ENCODE results near the gene MAD1L1. TPM values are rescaled to one million over a fixed set of nuclear protein-coding genes. Genes with fewer than 3 reads are reported as not detected.
A peak's percentile ranks its signal among the peaks of the same experiment; 100 is the strongest.

The MAD1L1 gene
- total and polyA plus RNA-seq, 2 of the 4 experiments (the other 2 are of a cell fraction), result 29.0 to 40.9 TPM

DNA sequence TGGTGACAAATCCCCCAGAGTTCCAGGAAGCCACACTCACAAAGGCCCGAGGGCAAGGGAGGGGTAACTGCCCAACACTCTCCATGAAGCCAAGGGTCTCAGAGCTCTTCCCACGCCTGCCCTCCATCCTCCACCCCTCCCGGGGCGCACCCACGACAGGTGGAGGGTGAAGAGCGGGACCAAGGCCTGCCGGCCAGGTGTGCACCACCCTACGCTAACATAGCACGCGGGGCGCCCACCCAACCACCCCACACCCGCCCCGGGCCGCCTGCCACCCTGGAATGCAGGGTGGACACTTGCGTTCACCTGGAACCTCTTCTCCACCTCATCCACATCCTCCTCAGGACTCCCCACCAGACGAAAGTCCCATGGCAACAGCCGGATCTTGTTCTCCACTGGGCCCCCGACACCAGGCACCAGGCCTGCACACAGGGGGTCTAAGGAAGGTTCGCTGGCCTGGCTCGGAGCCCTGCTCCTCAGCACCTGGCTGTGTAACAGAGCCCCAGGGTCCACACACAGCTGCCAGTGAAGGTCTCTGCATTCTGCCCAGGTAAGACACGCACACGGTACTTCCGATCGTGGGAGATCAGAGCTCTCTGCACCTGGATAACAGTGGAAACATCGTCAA, 32.7 kb downstream of the MAD1L1 start:
- peaks cover 21% of the 10 kb centered on the region for H3K36me3 ChIP-seq (ENCODE audit: control insufficient read depth, insufficient read depth, low read length)
- no peak overlapping the region for H2BK120ac ChIP-seq (ENCODE audit: low read depth, low read length)
- H3K4ac ChIP-seq (ENCODE audit: low read depth, low read length), result no peak overlapping the region
- no peak overlapping the region for H3K18ac ChIP-seq (ENCODE audit: low read depth, low read length)
- H2AK5ac ChIP-seq (ENCODE audit: low read depth, low read length), result 0 out of 2 replicates have a peak overlapping the region, but pooled peaks have one; percentile 31
- H3K14ac ChIP-seq (replicated peaks; ENCODE audit: low read depth, low read length), result no peak overlapping the region
- DNase-seq (no peak), ATAC-seq (ENCODE audit: low read depth) (no peak)
- dilution Hi-C loops (cut with HindIII; ENCODE audit: low sequenced_read_pairs, unreplicated experiment), result no loop called here
- H3K4me3 ChIP-seq (ENCODE audit: insufficient read depth, low read depth, low read length), result no peak overlapping the region
- intact Hi-C loops (cut with micrococcal nuclease), result loop anchor here (10.0 kb wide), 1 partner anchor 95 kb away; no protein-coding TSS in a partner anchor
- no peak overlapping the region for H4K5ac ChIP-seq (ENCODE audit: low read depth, low read length)
- H3K27me3 ChIP-seq (ENCODE audit: control insufficient read depth, insufficient read depth, low read length), result no peaks in the 10 kb centered on the region
- POLR2A ChIA-PET (ENCODE audit: unreplicated experiment), result no interaction called here
- TF ChIP-seq BHLHE40 (IDR thresholded peaks at IDR 0.05; ENCODE audit: low read depth, low read length) (no peak), POLR2A (IDR thresholded peaks at IDR 0.05; ENCODE audit: low read depth, low read length) (no peak), MAZ (IDR thresholded peaks at IDR 0.05; ENCODE audit: borderline replicate concordance, low read depth, low read length) (no peak), MXI1 (IDR thresholded peaks at IDR 0.05; ENCODE audit: borderline replicate concordance, low read depth, low read length) (no peak), CEBPB (IDR thresholded peaks at IDR 0.05; ENCODE audit: low read depth, low read length) (no peak), RAD21 (IDR thresholded peaks at IDR 0.05; ENCODE audit: low read length) (no peak), NFE2L2 (IDR thresholded peaks at IDR 0.05; ENCODE audit: low read depth, low read length) (no peak), MAFK (IDR thresholded peaks at IDR 0.05; ENCODE audit: low read depth, low read length) (no peak)
- TF ChIP-seq, protein P1, sequence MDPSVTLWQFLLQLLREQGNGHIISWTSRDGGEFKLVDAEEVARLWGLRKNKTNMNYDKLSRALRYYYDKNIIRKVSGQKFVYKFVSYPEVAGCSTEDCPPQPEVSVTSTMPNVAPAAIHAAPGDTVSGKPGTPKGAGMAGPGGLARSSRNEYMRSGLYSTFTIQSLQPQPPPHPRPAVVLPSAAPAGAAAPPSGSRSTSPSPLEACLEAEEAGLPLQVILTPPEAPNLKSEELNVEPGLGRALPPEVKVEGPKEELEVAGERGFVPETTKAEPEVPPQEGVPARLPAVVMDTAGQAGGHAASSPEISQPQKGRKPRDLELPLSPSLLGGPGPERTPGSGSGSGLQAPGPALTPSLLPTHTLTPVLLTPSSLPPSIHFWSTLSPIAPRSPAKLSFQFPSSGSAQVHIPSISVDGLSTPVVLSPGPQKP (IDR thresholded peaks at IDR 0.05; ENCODE audit: borderline replicate concordance, low read depth, low read length), result no peak
- TF ChIP-seq, protein P2, sequence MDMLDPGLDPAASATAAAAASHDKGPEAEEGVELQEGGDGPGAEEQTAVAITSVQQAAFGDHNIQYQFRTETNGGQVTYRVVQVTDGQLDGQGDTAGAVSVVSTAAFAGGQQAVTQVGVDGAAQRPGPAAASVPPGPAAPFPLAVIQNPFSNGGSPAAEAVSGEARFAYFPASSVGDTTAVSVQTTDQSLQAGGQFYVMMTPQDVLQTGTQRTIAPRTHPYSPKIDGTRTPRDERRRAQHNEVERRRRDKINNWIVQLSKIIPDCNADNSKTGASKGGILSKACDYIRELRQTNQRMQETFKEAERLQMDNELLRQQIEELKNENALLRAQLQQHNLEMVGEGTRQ (IDR thresholded peaks at IDR 0.05; ENCODE audit: low read depth, low read length), result no peak
- no peaks in the 10 kb centered on the region for H3K9me3 ChIP-seq (ENCODE audit: control insufficient read depth, insufficient read depth, low read length)
- CTCF ChIA-PET, result no interaction called here
- no peak overlapping the region for H3K4me2 ChIP-seq (ENCODE audit: low read depth, low read length)
- in situ Hi-C loops (cut with MboI; ENCODE audit: low sequenced_read_pairs), result loop anchor here (10.0 kb wide), 1 partner anchor 625 kb away; the partner anchor contains the start of gene PSMG3
- no peak overlapping the region for H3K9ac ChIP-seq (ENCODE audit: low read depth, low read length)
- no peak overlapping the region for H3K56ac ChIP-seq (ENCODE audit: extremely low read depth, insufficient read depth, low read length)
- H3K23ac ChIP-seq (ENCODE audit: low read depth, low read length), result no peak overlapping the region
- H3K79me1 ChIP-seq (ENCODE audit: low read depth in 1 of 2, low read length in 2 of 2), result peaks cover 0 to 32% of the 10 kb centered on the region in 2 experiments
- peaks cover 12% of the 10 kb centered on the region for H3K4me1 ChIP-seq (ENCODE audit: control insufficient read depth, insufficient read depth, low read length)
- H4K8ac ChIP-seq (ENCODE audit: low read depth in 2 of 2, low read length in 2 of 2), result no peak overlapping the region
- no peak overlapping the region for H2BK20ac ChIP-seq (ENCODE audit: low read depth, low read length)
- peaks cover 9% of the 10 kb centered on the region for H3K9me1 ChIP-seq (ENCODE audit: insufficient read depth, low read length)
- H2AK9ac ChIP-seq (replicated peaks; ENCODE audit: low read depth, low read length, poor library complexity), result no peak overlapping the region
- H4K20me1 ChIP-seq (ENCODE audit: insufficient read depth, low read length), result peaks cover 4% of the 10 kb centered on the region
- no peak overlapping the region for H2BK5ac ChIP-seq (ENCODE audit: low read depth, low read length, poor library complexity, severe bottlenecking)
- no peak overlapping the region for H2BK15ac ChIP-seq (ENCODE audit: low read depth, low read length)
- no TSS peak for BruUV-seq (replicated peaks)
- H3K27ac ChIP-seq (ENCODE audit: insufficient read depth, low read length), result no peak overlapping the region
- WGBS, 2 experiments (ENCODE audit: extremely low coverage in 2 of 2, insufficient read length in 1 of 2), result 98% methylated on average over 10 of the region's 25 CpGs; no CpG with 5 or more reads in 1 of the 2 experiments
- no peak overlapping the region for H4K91ac ChIP-seq (ENCODE audit: insufficient read depth, low read depth, low read length)
- no peak overlapping the region for H2AFZ ChIP-seq (replicated peaks; ENCODE audit: low read length, poor library complexity)
